GM18867 (cell line): ENCODE measurements around the gene PPY.
"Not testable (repeated sequence)": the region's sequence is repeated elsewhere in the genome, so short reads cannot be mapped to it uniquely, and the experiment has no call there.

Experiments
- ATAC-seq: cut with Tn5 transposase; IDR thresholded peaks from one replicate; pipeline ENCODE4 v1.9.1; 2021; ENCODE audit warnings: mild to moderate bottlenecking, moderate library complexity; ENCODE audit not compliant: unreplicated experiment

PPY gene, protein sequence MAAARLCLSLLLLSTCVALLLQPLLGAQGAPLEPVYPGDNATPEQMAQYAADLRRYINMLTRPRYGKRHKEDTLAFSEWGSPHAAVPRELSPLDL

GRCh38 chr17:43942051-43942685 lies at the start of gene PPY:
PPY (minus strand) TSS chr17:43942476; CDS start chr17:43941654, 822 bp downstream.
- no peak for ATAC-seq

- ATAC-seq: no peak
Measured at GRCh38 chr17:43988301-43988700, 46.0 kb upstream of the PPY start.

- ATAC-seq: no peak
Measured at GRCh38 chr17:43987131-43988021, 45.1 kb upstream of the PPY start.

GRCh38 chr17:43986225-43986981 lies 44.1 kb upstream of the PPY start:
- no peak for ATAC-seq

DNA sequence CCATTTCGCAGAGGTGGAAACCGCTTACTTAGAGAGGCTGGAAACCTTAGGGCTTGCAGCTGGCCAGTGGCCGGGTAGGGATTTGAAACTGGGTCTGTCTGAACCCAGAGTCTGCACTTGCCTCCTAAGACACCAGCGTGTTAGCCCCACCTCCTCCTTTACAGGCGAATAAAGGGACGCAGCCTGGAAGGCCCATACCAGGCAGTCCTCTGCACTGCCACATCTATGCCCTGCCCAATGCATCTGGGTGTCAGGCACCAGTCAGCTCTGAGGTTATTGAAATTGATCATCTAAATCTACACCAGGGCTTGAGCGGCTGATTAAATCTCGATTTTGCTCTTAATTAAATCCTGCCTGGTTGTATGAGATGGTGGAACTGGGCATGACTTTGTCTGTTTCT lies 42.2 kb upstream of the PPY start:
- ATAC-seq: no peak

GRCh38 chr17:43983515-43984411 lies 41.5 kb upstream of the PPY start:
- ATAC-seq: no peak

DNA sequence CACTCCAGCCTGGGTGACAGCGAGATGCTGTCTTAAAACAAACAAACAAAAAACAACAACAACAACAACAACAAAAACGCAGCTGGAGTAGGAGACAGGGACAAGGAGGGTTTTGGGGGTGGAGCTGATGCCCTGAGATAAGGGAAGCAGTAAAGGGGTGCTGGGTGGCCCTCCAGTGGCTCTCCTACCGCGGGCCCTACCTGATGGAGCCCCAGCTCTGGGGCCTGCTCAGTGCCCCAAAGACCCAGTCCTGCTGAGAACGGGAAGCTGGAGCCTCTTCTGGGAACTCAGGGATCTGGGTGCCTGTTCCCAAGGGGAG lies 40.9 kb upstream of the PPY start:
- ATAC-seq: no peak

GRCh38 chr17:43982171-43982570 lies 39.9 kb upstream of the PPY start:
- ATAC-seq: no peak

- ATAC-seq: no peak
Measured at GRCh38 chr17:43979671-43980070, 37.4 kb upstream of the PPY start.

- no peak for ATAC-seq
Measured at GRCh38 chr17:43979011-43979410, 36.7 kb upstream of the PPY start.

- no peak for ATAC-seq
Measured at GRCh38 chr17:43978078-43978477, 35.8 kb upstream of the PPY start.

- no peak for ATAC-seq
Measured at GRCh38 chr17:43976963-43977837, 34.9 kb upstream of the PPY start.

DNA sequence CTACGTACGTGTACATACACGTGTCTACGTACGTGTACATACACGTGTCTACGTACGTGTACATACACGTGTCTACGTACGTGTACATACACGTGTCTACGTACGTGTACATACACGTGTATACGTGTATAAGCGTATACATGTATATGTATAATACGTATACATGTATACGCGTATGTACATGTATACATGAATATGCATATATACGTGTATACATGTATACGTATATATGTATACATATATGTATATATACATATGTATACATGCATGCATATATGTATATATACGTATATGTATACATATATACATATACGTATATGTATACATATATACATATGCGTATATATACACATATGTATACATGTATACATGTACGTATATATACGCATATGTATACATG lies 33.6 kb upstream of the PPY start:
- no peak for ATAC-seq

DNA sequence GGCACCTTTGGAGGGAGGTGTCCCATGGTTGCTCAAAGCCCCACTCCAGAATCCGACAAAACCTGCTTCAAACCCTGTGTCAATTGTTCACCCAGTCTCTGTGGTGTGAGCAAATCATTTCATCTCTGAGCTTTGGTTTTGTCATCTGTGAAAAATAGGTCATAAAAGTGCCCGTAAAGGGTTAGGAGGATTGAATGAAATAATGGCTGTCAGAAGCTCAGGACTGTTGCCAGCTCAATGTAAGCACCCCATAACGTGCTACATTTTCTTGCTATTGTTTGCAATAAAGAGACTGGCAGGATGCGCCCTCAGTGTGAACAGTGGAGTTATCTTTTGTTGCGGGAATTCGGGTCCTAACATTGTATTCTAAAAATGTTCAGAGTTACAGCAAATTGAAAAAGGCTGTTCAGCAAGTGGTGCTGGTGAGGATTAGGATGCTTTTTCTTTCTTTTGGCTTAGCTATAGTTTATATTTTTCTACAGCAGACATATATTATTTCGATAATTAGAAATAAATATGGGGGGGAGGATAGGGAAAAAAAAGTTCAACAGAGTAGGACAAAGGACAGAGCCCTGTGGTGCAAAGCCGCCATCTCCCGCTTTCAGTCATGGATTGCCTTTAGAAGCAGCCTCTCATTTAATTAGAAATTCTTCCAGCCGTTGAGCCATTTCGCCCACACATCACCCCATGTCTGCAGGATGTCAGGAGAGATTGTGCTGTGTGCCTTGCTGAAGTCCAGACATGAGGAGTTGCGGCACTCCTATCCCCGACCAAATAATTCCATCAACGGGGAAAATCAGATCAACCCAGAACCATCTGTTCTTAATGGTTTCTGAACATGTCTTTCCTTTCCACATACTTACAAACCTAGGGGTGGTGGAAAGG lies 32.3 kb upstream of the PPY start:
- ATAC-seq: no peak

GRCh38 chr17:43972444-43973212 lies 30.4 kb upstream of the PPY start:
- not testable (repeated sequence) for ATAC-seq

- not testable (repeated sequence) for ATAC-seq
Measured at GRCh38 chr17:43971436-43971835, 29.2 kb upstream of the PPY start.

DNA sequence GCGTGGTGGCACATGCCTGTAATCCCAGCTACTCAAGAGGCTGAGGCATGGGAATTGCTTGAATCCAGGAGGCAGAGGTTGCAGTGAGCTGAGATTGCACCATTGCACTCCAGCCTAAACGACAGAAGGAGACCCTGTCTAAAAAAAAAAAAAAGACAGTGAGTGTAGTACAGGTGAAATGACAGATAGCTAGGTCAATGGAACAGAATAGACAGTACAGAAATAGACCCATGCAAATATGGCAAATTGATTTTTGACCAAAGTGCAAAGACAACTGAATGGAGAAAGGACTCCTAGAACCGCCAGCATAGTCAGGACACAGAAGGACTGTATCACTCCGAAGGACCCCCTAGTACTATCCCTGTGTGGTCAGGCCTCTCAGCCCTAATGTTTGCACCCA lies 28.1 kb upstream of the PPY start:
- ATAC-seq: no peak
